Measurements from ENCODE around the gene BCL2L1. TPM values are rescaled to one million over a fixed set of nuclear protein-coding genes. Genes with fewer than 3 reads are reported as not detected.

BCL2L1 gene
- polyA plus RNA-seq, 1 of the 3 experiments (the other 2 are of a cell fraction), result 99.9 TPM

GRCh38 chr20:31661625-31662371 is 60.9 kb downstream of the BCL2L1 start:
- H3K9ac ChIP-seq, result peak overlapping the region; percentile 51; the same call in 1 of the 2 replicates

More at GRCh38 chr20:31661625-31662371, 60.9 kb downstream of the BCL2L1 start:
- no peaks in the 10 kb centered on the region for H3K9me2 ChIP-seq
- H4K20me1 ChIP-seq (ENCODE audit: insufficient read depth), result no peaks in the 10 kb centered on the region
- no peaks in the 10 kb centered on the region for H3K9me3 ChIP-seq
- peaks cover 3 to 22% of the 10 kb centered on the region in 2 experiments for H3K36me3 ChIP-seq (replicated peaks in 1 of 2; ENCODE audit: control insufficient read depth in 1 of 2, insufficient read depth in 2 of 2, low read length in 1 of 2)
- ChIA-PET CTCF (interaction anchor here (0.7 to 16.4 kb wide), 38 partner anchors 9 to 130 kb away, joined by 3 to 288 read pairs (median 6); partner anchors contain the start of genes BCL2L1, COX4I2, ID1 and TPX2), POLR2A (interaction anchor here (0.5 to 2.8 kb wide), 3 partner anchors 61 to 106 kb away, joined by 3 to 31 read pairs (median 3); partner anchors contain the start of gene BCL2L1)
- H3K4me1 ChIP-seq (ENCODE audit: control insufficient read depth in 1 of 2, insufficient read depth in 2 of 2, low read depth in 1 of 2, low read length in 1 of 2), result peaks cover 6 to 32% of the 10 kb centered on the region in 2 experiments; a peak in 3 of 4 replicates
- H3F3A ChIP-seq (replicated peaks; ENCODE audit: insufficient read depth), result peaks cover 20% of the 10 kb centered on the region
- H3K27ac ChIP-seq (ENCODE audit: low read depth in 2 of 2, low read length in 1 of 2), result peak overlapping the region; percentile 58 to 66; a peak in 3 of 4 replicates
- 20% methylated on average over 19 of the region's 31 CpGs for WGBS (ENCODE audit: low lambda C conversion rate)
- H2AFZ ChIP-seq (ENCODE audit: low read depth), result peak overlapping the region; percentile 81
- no peaks in the 10 kb centered on the region for H3K27me3 ChIP-seq (ENCODE audit: insufficient read depth)
- TF ChIP-seq EZH2phosphoT487 (IDR thresholded peaks at IDR 0.05; ENCODE audit: borderline replicate concordance, low read depth) (no peak), FOXM1 (IDR thresholded peaks at IDR 0.05; ENCODE audit: low read depth) (no peak), ZBTB33 (IDR thresholded peaks at IDR 0.05; ENCODE audit: borderline replicate concordance, low read depth) (no peak), TCF12 (IDR thresholded peaks at IDR 0.05) (no peak), CTCF (IDR thresholded peaks at IDR 0.05) (peak; percentile 63), MXI1 (IDR thresholded peaks at IDR 0.05; ENCODE audit: low read depth, low read length) (no peak), RAD21 (IDR thresholded peaks at IDR 0.05; ENCODE audit: low read length) (peak; percentile 60), RXRA (IDR thresholded peaks at IDR 0.05; ENCODE audit: borderline replicate concordance, low read depth) (no peak), MAX (IDR thresholded peaks at IDR 0.05; ENCODE audit: low read depth) (no peak), JUND (IDR thresholded peaks at IDR 0.05) (no peak), EP300 (IDR thresholded peaks at IDR 0.05; ENCODE audit: borderline replicate concordance in 1 of 2, low read depth in 1 of 2, low read length in 1 of 2) (no peak), YY1 (IDR thresholded peaks at IDR 0.05; ENCODE audit: low read depth) (peak; percentile 28; the same call in 1 of the 2 replicates), ELF1 (IDR thresholded peaks at IDR 0.05) (no peak), RCOR1 (IDR thresholded peaks at IDR 0.05; ENCODE audit: low read length) (no peak), REST (IDR thresholded peaks at IDR 0.05; ENCODE audit: low read depth, low read length) (no peak), FOSL2 (IDR thresholded peaks at IDR 0.05; ENCODE audit: borderline replicate concordance, low read depth) (no peak), RFX5 (IDR thresholded peaks at IDR 0.05; ENCODE audit: low read length) (no peak), MEF2A (IDR thresholded peaks at IDR 0.05; ENCODE audit: borderline replicate concordance, low read depth) (no peak), SIN3A (IDR thresholded peaks at IDR 0.05; ENCODE audit: borderline replicate concordance, low read depth, low read length) (peak; percentile 52; the same call in 1 of the 2 replicates), PBX3 (IDR thresholded peaks at IDR 0.05) (0 out of 2 replicates have a peak, but pooled peaks have one; percentile 9), SMC3 (IDR thresholded peaks at IDR 0.05; ENCODE audit: low read depth, low read length) (peak; percentile 56), TAF1 (IDR thresholded peaks at IDR 0.05; ENCODE audit: borderline replicate concordance, low read depth, low read length) (peak; percentile 27; the same call in 1 of the 2 replicates), TEAD4 (IDR thresholded peaks at IDR 0.05; ENCODE audit: borderline replicate concordance, insufficient read depth) (no peak), POLR2AphosphoS5 (IDR thresholded peaks at IDR 0.05; ENCODE audit: low read depth, low read length) (peak; percentile 68)
- H3K79me2 ChIP-seq (ENCODE audit: insufficient read depth), result peaks cover 4% of the 10 kb centered on the region; the same call in 1 of the 2 replicates
- H3K4me3 ChIP-seq (ENCODE audit: low read depth in 2 of 2, low read length in 1 of 2), result peak overlapping the region; percentile 10 to 46; a peak in 2 of 4 replicates
- peak overlapping the region; percentile 68 for H3K4me2 ChIP-seq
- peak; percentile 91 for DNase-seq

Measured in SK-N-SH (cell line).